Chondrocyte (in vitro differentiated cells): Measurements from ENCODE around the gene EPHA4. TPM values are rescaled to one million over a fixed set of nuclear protein-coding genes. Genes with fewer than 3 reads are reported as not detected.

ENCODE experiments used
- DNase-seq: peaks from one replicate; pipeline ENCODE4 v3.0.0; 2021; ENCODE audit warnings: mixed read lengths, low spot score
- H3K27ac Mint-ChIP-seq: one replicate; pipeline ENCODE4 v1.8.0; 2021; ENCODE audit warnings: mild to moderate bottlenecking, moderate library complexity, mixed read lengths; ENCODE audit not compliant: unreplicated experiment
- H3K27me3 Mint-ChIP-seq: 2 replicates; pipeline ENCODE4 v1.8.0; 2021; ENCODE audit warnings: low read depth, mixed read lengths
- H3K36me3 Mint-ChIP-seq: 2 replicates; pipeline ENCODE4 v1.8.0; 2021; ENCODE audit warnings: low read depth, mixed read lengths
- H3K4me1 Mint-ChIP-seq: 2 replicates; pipeline ENCODE4 v1.8.0; 2021; ENCODE audit warnings: low read depth, mild to moderate bottlenecking, mixed read lengths
- H3K4me3 Mint-ChIP-seq: one replicate; pipeline ENCODE4 v1.8.0; 2021; ENCODE audit warnings: mild to moderate bottlenecking, moderate library complexity, mixed read lengths; ENCODE audit not compliant: unreplicated experiment
- H3K9me3 Mint-ChIP-seq: 2 replicates; pipeline ENCODE4 v1.8.0; 2021; ENCODE audit warnings: low read depth, mixed read lengths
- CTCF ChIP-seq: fragments of 200-600 bp; sonication (generic); IDR thresholded peaks from 2 replicates; pipeline ENCODE4 v1.5.0; 2021; ENCODE audit warnings: antibody characterized with exemption, mild to moderate bottlenecking, moderate library complexity
- total RNA-seq: library from RNA; stranded (reverse); gene quantifications from 3 replicates; pipeline ENCODE4 v1.2.1, GENCODE V29; 2021

EPHA4 gene
- total RNA-seq, 1 donor from 2014 or later: 3.9 TPM

DNA sequence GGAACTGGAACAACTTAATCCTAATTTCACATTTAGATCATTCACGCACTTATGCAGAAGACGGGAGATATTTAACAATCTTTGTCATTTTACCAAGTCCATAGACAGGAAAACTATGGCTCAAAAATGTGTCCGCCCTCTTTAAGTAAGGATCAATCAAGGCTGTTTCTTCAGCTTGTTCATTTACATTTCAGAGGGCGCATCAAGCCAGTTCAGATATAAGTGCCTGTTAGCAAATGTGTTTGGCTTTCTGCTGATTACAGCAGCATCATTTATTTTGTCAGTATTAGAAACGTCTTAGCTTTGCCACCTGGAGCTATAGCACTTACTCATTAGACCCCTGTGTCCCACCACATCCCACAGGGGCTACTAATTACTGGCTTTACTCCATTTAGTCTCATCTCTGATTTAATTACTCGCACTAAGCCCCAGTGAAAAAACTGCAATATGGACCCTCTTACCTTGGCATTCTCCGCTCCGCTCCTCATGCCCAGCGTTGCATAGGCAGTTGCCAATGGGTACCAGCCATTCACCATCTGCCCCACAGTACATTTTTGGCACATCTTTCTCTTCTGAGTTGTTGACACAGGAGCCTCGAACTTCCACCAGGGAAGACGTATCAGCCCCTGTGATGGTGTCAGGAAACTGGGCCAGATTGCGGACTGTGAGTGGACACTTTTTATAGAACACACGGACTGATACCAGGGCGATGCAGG, 8.7 kb downstream of the EPHA4 start:
- DNase-seq: no peak
- Mint-ChIP-seq H3K27ac (no peak overlapping the region), H3K4me3 (no peak overlapping the region), H3K4me1 (peaks cover 5% of the 10 kb centered on the region), H3K36me3 (peaks cover 2% of the 10 kb centered on the region), H3K27me3 (no peaks in the 10 kb centered on the region), H3K9me3 (no peaks in the 10 kb centered on the region)
- TF ChIP-seq CTCF: no peak

- no peak for TF ChIP-seq CTCF
- H3K27ac Mint-ChIP-seq: no peak overlapping the region
- no peaks in the 10 kb centered on the region for H3K9me3 Mint-ChIP-seq
- H3K4me3 Mint-ChIP-seq: no peak overlapping the region
- no peaks in the 10 kb centered on the region for H3K27me3 Mint-ChIP-seq
- no peaks in the 10 kb centered on the region for H3K4me1 Mint-ChIP-seq
- H3K36me3 Mint-ChIP-seq: peaks cover 2% of the 10 kb centered on the region
- no peak for DNase-seq
Measured at GRCh38 chr2:221562226-221562625, 9.9 kb downstream of the EPHA4 start.

DNA sequence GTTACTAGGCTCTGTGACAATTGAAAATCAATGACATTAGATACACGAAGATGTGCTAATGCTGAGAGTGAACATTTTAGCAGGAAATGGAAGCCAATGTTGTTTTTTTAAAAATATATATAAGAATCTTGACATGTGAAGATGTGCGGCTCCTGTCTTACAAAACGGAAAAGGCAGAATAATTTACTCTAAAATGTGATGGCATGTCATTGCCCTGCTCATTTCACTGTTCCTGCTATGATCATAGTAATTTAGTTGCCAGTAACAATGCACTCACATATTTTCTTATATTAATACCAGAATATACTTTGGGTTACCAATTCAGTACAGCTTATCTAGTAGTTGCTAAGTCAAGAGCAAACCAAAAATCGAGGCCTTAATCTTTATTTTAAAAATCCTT, 10.3 kb downstream of the EPHA4 start:
- H3K4me3 Mint-ChIP-seq: no peak overlapping the region
- no peaks in the 10 kb centered on the region for H3K4me1 Mint-ChIP-seq
- H3K9me3 Mint-ChIP-seq: no peaks in the 10 kb centered on the region
- TF ChIP-seq CTCF: no peak
- peaks cover 2% of the 10 kb centered on the region for H3K36me3 Mint-ChIP-seq
- no peak overlapping the region for H3K27ac Mint-ChIP-seq
- no peak for DNase-seq
- no peaks in the 10 kb centered on the region for H3K27me3 Mint-ChIP-seq

GRCh38 chr2:221559991-221560390, 12.1 kb downstream of the EPHA4 start:
- H3K27me3 Mint-ChIP-seq: no peaks in the 10 kb centered on the region
- no peak overlapping the region for H3K4me3 Mint-ChIP-seq
- no peak for TF ChIP-seq CTCF
- no peak for DNase-seq
- H3K27ac Mint-ChIP-seq: no peak overlapping the region
- H3K9me3 Mint-ChIP-seq: no peaks in the 10 kb centered on the region
- peaks cover 2% of the 10 kb centered on the region for H3K36me3 Mint-ChIP-seq
- H3K4me1 Mint-ChIP-seq: peaks cover 8% of the 10 kb centered on the region

- no peak for DNase-seq
- Mint-ChIP-seq H3K36me3 (peaks cover 2% of the 10 kb centered on the region), H3K4me3 (no peak overlapping the region), H3K4me1 (peaks cover 16% of the 10 kb centered on the region), H3K9me3 (no peaks in the 10 kb centered on the region), H3K27me3 (no peaks in the 10 kb centered on the region), H3K27ac (no peak overlapping the region)
- no peak for TF ChIP-seq CTCF
Measured at GRCh38 chr2:221558107-221558506, 14.0 kb downstream of the EPHA4 start.
